HepG2 (cell line): ENCODE data around the gene TLDC2. TPM values are rescaled to one million over a fixed set of nuclear protein-coding genes. Genes with fewer than 3 reads are reported as not detected.

Experiments used
- ATAC-seq: fragments of 200-7000 bp; cut with Tn5 transposase; 3 replicates; pipeline ENCODE4 v1.9.1; 2020; ENCODE audit warnings: mild to moderate bottlenecking, moderate library complexity
- BruUV-seq: library from RNA; stranded (reverse); fragments of 400-500 nt; replicated peaks from 2 replicates; lab custom pipeline; 2021; lab: Mats Ljungman, UMichigan
- CTCF ChIA-PET: fragments of 300-600 bp; formaldehyde crosslinking; extraction: SDS; loops from one replicate; lab custom pipeline; 2021; ENCODE audit warnings: low total read pairs, inconsistent platforms, low intra/inter-chr PET ratio; lab: Yijun Ruan, JAX
- POLR2A ChIA-PET: fragments of 350-600 bp; sonication (Branson Sonifier 250); formaldehyde crosslinking; loops from one replicate; lab custom pipeline; 2020; ENCODE audit warnings: antibody characterized with exemption, inconsistent platforms; lab: Yijun Ruan, JAX
- DNase-seq: peaks from one replicate; pipeline ENCODE4 v3.0.0-alpha.2; 2015; ENCODE audit warnings: low spot score
- FAIRE-seq: peaks from 3 replicates; lab custom pipeline; 2011; peaks lifted over from hg19 to GRCh38; lab: Jason Lieb, UNC
- H2AFZ ChIP-seq: one replicate; pipeline ENCODE4 v1.6.1; 2011; ENCODE audit warnings: low read length, inconsistent platforms
- H3K27ac ChIP-seq: fragments of 300-600 bp; 3 replicates; pipeline ENCODE4 v1.8.0; 2011; ENCODE audit warnings: mixed run types, mild to moderate bottlenecking, mixed read lengths, low read length, inconsistent platforms; ENCODE audit not compliant: insufficient read depth; ENCODE audit errors: extremely low read length
- H3K27me3 ChIP-seq, 2 experiments: fragments of 200-600 bp in 1 of 2; 2 replicates in 1 of 2; 3 replicates in 1 of 2; pipeline versions ENCODE4 v1.6.0 to v1.8.0; 2011; ENCODE audit warnings: low read length in 2 of 2, mild to moderate bottlenecking in 2 of 2, moderate library complexity in 2 of 2, inconsistent platforms in 1 of 2; ENCODE audit not compliant: insufficient read depth in 2 of 2, control insufficient read depth in 1 of 2
- H3K36me3 ChIP-seq, 2 experiments: fragments of 200-600 bp in 1 of 2; replicated peaks in 1 of 2; 2 replicates in 1 of 2; 3 replicates in 1 of 2; pipeline versions ENCODE4 v1.5.1 to v1.8.0; 2011; ENCODE audit warnings: low read length in 2 of 2, inconsistent platforms in 1 of 2; ENCODE audit not compliant: insufficient read depth in 2 of 2, control insufficient read depth in 1 of 2
- H3K4me1 ChIP-seq: 2 replicates; pipeline ENCODE4 v1.5.1; 2012; ENCODE audit warnings: low read length, inconsistent platforms; ENCODE audit not compliant: insufficient read depth
- H3K4me2 ChIP-seq: 2 replicates; pipeline ENCODE4 v1.6.0; 2011; ENCODE audit warnings: low read depth, low read length, inconsistent platforms
- H3K4me3 ChIP-seq, 3 experiments: fragments of 200-600 bp in 1 of 3; sonication (generic), shearing (Covaris generic) in 1 of 3; replicated peaks in 1 of 3; 2 replicates each; pipeline ENCODE4 v1.5.1; 2011 to 2016; ENCODE audit warnings: low read length in 3 of 3, inconsistent platforms in 2 of 3, low read depth in 2 of 3, mild to moderate bottlenecking in 2 of 3, control low read depth in 1 of 3, mixed read lengths in 1 of 3; ENCODE audit not compliant: insufficient read depth in 1 of 3
- H3K79me2 ChIP-seq: one replicate; pipeline ENCODE4 v1.6.1; 2011; ENCODE audit warnings: low read length, inconsistent platforms; ENCODE audit not compliant: insufficient read depth
- H3K9ac ChIP-seq: 2 replicates; pipeline ENCODE4 v1.6.0; 2011; ENCODE audit warnings: mild to moderate bottlenecking, low read depth, low read length, inconsistent platforms; ENCODE audit not compliant: insufficient read depth
- H3K9me3 ChIP-seq: 2 replicates; pipeline ENCODE4 v1.5.1; 2012; ENCODE audit warnings: mild to moderate bottlenecking, low read length
- H4K20me1 ChIP-seq: 2 replicates; pipeline ENCODE4 v1.6.0; 2011; ENCODE audit warnings: inconsistent platforms, mild to moderate bottlenecking, low read length, moderate library complexity; ENCODE audit not compliant: insufficient read depth
- ETV5 ChIP-seq: IDR thresholded peaks from 2 replicates; pipeline ENCODE4 v1.6.1; 2018; ENCODE audit warnings: missing biosample characterization, missing genetic modification reagents, inconsistent platforms, borderline replicate concordance
- KMT2A ChIP-seq: sonication (generic); formaldehyde crosslinking; IDR thresholded peaks from 2 replicates; pipeline ENCODE4 v1.4.0; 2020; ENCODE audit warnings: missing genetic modification reagents
- MZF1 ChIP-seq: sonication (generic); formaldehyde crosslinking; IDR thresholded peaks from 2 replicates; pipeline ENCODE4 v1.8.1; 2023; ENCODE audit warnings: mild to moderate bottlenecking, missing genetic modification reagents, borderline replicate concordance
- SP2 ChIP-seq: sonication (generic); formaldehyde crosslinking; IDR thresholded peaks from 2 replicates; pipeline ENCODE4 v1.5.1; 2020; ENCODE audit warnings: mild to moderate bottlenecking, missing genetic modification reagents
- SRSF1 ChIP-seq: fragments of 200-400 bp; formaldehyde crosslinking; optimal IDR thresholded peaks from 2 replicates; pipeline ENCODE3; 2017; ENCODE audit warnings: mild to moderate bottlenecking, low read depth, low read length, moderate library complexity
- STAG1 ChIP-seq: sonication (generic); formaldehyde crosslinking; IDR thresholded peaks from 2 replicates; pipeline ENCODE4 v1.4.0; 2020; ENCODE audit warnings: missing genetic modification reagents
- ZBTB20 ChIP-seq: sonication (generic); formaldehyde crosslinking; IDR thresholded peaks from 2 replicates; pipeline ENCODE4 v1.8.1; 2023; ENCODE audit warnings: missing genetic modification reagents, low read depth, mild to moderate bottlenecking, borderline replicate concordance
- ZC3H13 ChIP-seq: sonication (generic); formaldehyde crosslinking; IDR thresholded peaks from 2 replicates; pipeline ENCODE4 v1.8.1; 2023; ENCODE audit warnings: mild to moderate bottlenecking, missing genetic modification reagents, moderate library complexity
- ZMYM2 ChIP-seq: sonication (generic); formaldehyde crosslinking; IDR thresholded peaks from 2 replicates; pipeline ENCODE4 v1.8.0; 2022; ENCODE audit warnings: mild to moderate bottlenecking, missing genetic modification reagents
- ZNF383 ChIP-seq: sonication (generic); formaldehyde crosslinking; IDR thresholded peaks from 2 replicates; pipeline ENCODE4 v1.4.0; 2020; ENCODE audit warnings: missing genetic modification reagents, mild to moderate bottlenecking, borderline replicate concordance
- ZNF512B ChIP-seq: sonication (generic); formaldehyde crosslinking; IDR thresholded peaks from 2 replicates; pipeline ENCODE4 v1.5.1; 2020; ENCODE audit warnings: missing genetic modification reagents, mild to moderate bottlenecking, borderline replicate concordance
- ZNF691 ChIP-seq: sonication (generic); formaldehyde crosslinking; IDR thresholded peaks from 2 replicates; pipeline ENCODE4 v1.4.0; 2020; ENCODE audit warnings: missing genetic modification reagents, low read depth, mild to moderate bottlenecking, borderline replicate concordance
- ZNF777 ChIP-seq: sonication (generic); formaldehyde crosslinking; IDR thresholded peaks from 2 replicates; pipeline ENCODE4 v1.4.0; 2020; ENCODE audit warnings: missing genetic modification reagents
- WGBS: methylation state at CpG from one replicate; pipeline ENCODE4 v1.1.6; 2017; ENCODE audit warnings: low lambda C conversion rate; 5-methylcytosine and 5-hydroxymethylcytosine counted together
- in situ Hi-C: cut with HindIII; loops from 2 replicates; pipeline ENCODE4 v1.10.0; 2017; ENCODE audit warnings: low pct_unique_long_range_greater_than_20kb; ENCODE audit not compliant: extremely low pct_ligation_motif_present
- intact Hi-C: fragments of 100-400 bp; cut with micrococcal nuclease; formaldehyde crosslinking; loops from one replicate; pipeline ENCODE4 v1.10.0; 2022; ENCODE audit not compliant: unreplicated experiment
- polyA plus RNA-seq, 8 experiments: library from polyadenylated mRNA; depleted of rRNA in 3 of 8; stranded (reverse) in 7 of 8; unstranded in 1 of 8; fragments of >200 nt; fragmentation: Illumina TruSeq in 4 of 8; extraction: Trizol in 4 of 8; gene quantifications; 2 replicates each; pipeline versions ENCODE4 v1.2.1 to v1.2.3, GENCODE V29; 2011 to 2016; ENCODE audit warnings: low read depth in 4 of 8, missing spikeins in 1 of 8, mixed read lengths in 1 of 8; ENCODE audit not compliant: insufficient read depth in 1 of 8
- total RNA-seq, 5 experiments: library from RNA; depleted of rRNA; stranded (reverse); fragments of >200 nt; fragmentation: Illumina TruSeq; extraction: Trizol; gene quantifications; 2 replicates each; pipeline ENCODE4 v1.2.3, GENCODE V29; 2016; ENCODE audit warnings: low read depth in 1 of 5

Gene TLDC2
- total and polyA plus RNA-seq, 2 of the 13 experiments (the other 11 are each of a cell fraction or from before 2014, with no cell fraction given), result 1.5 to 1.6 TPM

- H2AFZ ChIP-seq, result no peak overlapping the region
- CTCF ChIA-PET, result no interaction called here
- 99% methylated on average over 8 of the region's 8 CpGs for WGBS
- ATAC-seq (no peak), DNase-seq (no peak), FAIRE-seq (no peak)
- H3K4me3 ChIP-seq, result no peak overlapping the region
- H3K79me2 ChIP-seq, result no peaks in the 10 kb centered on the region
- peaks cover 1 to 21% of the 10 kb centered on the region in 2 experiments; a peak in 4 of 5 replicates for H3K36me3 ChIP-seq
- intact Hi-C loops, result no loop called here
- no peak overlapping the region for H3K4me2 ChIP-seq
- H3K9me3 ChIP-seq, result no peaks in the 10 kb centered on the region
- no peaks in the 10 kb centered on the region for H3K27me3 ChIP-seq
- in situ Hi-C loops, result no loop called here
- H3K4me1 ChIP-seq, result peaks cover 37% of the 10 kb centered on the region
- POLR2A ChIA-PET, result no interaction called here
- BruUV-seq, result no TSS peak
- TF ChIP-seq SRSF1 (no peak), MZF1 (CRISPR knock-in tag) (no peak), ZC3H13 (no peak), ZNF691 (CRISPR knock-in tag) (no peak), STAG1 (CRISPR knock-in tag) (no peak), ZNF512B (CRISPR knock-in tag) (no peak), ZNF383 (CRISPR knock-in tag) (no peak), ZBTB20 (CRISPR knock-in tag) (no peak), KMT2A (CRISPR knock-in tag) (no peak), ZMYM2 (CRISPR knock-in tag) (no peak), ZNF777 (CRISPR knock-in tag) (no peak), SP2 (CRISPR knock-in tag) (no peak), ETV5 (CRISPR knock-in tag) (no peak)
- H3K9ac ChIP-seq, result no peak overlapping the region
- H3K27ac ChIP-seq, result no peak overlapping the region
- no peaks in the 10 kb centered on the region for H4K20me1 ChIP-seq
These were observed 60.4 kb downstream of the TLDC2 start for GRCh38 chr20:36936341-36936740.
